Thoracic aorta (tissue), 2 donors: ENCODE results near the gene PAPLN. TPM values are rescaled to one million over a fixed set of nuclear protein-coding genes. Genes with fewer than 3 reads are reported as not detected.

Experiments used
- ATAC-seq: fragments of 150-250 bp; one replicate; pipeline ENCODE4 v1.8.0; 2017; ENCODE audit warnings: low read depth; ENCODE audit not compliant: insufficient number of reproducible peaks, low FRiP score
- DNase-seq: peaks from one replicate; pipeline ENCODE4 v3.0.0-alpha.2; 2020; ENCODE audit warnings: low spot score
- H3K27ac ChIP-seq, 2 donors: fragments of 200-600 bp; sonication (generic); 1 replicate in 1 of 2; 2 replicates in 1 of 2; pipeline ENCODE4 v1.5.1; 2016; ENCODE audit warnings: mild to moderate bottlenecking in 2 of 2, moderate library complexity in 2 of 2
- H3K27me3 ChIP-seq: fragments of 200-600 bp; sonication (generic); replicated peaks from 2 replicates; pipeline ENCODE4 v1.6.0; 2016; ENCODE audit warnings: mild to moderate bottlenecking; ENCODE audit not compliant: insufficient read depth
- H3K36me3 ChIP-seq: fragments of 200-600 bp; sonication (generic); one replicate; pipeline ENCODE4 v1.5.1; 2016
- H3K4me1 ChIP-seq, 2 donors: fragments of 200-600 bp; sonication (generic); 1 replicate in 1 of 2; 2 replicates in 1 of 2; pipeline versions ENCODE4 v1.5.1 to v1.6.0; 2016; ENCODE audit warnings: low read depth in 2 of 2, mild to moderate bottlenecking in 1 of 2; ENCODE audit not compliant: control insufficient read depth in 1 of 2
- H3K4me3 ChIP-seq: fragments of 200-600 bp; sonication (generic); 2 replicates; pipeline ENCODE4 v1.5.1; 2016; ENCODE audit warnings: mild to moderate bottlenecking
- H3K9me3 ChIP-seq: fragments of 200-600 bp; sonication (generic); 2 replicates; pipeline ENCODE4 v1.5.1; 2016
- total RNA-seq, 2 donors: library from RNA; depleted of rRNA; stranded (reverse); fragments of >200 nt; gene quantifications; one replicate each; pipeline versions ENCODE4 v1.1.0 to v1.2.3, GENCODE V29; 2016
- TF ChIP-seq, protein P1 (sequence below): fragments of 200-600 bp; sonication (generic); IDR thresholded peaks from one replicate; pipeline ENCODE4 v1.5.1; 2019; ENCODE audit warnings: antibody characterized with exemption

The PAPLN gene
- total RNA-seq, 2 donors from 2014 or later: 10.0 to 10.2 TPM

DNA sequence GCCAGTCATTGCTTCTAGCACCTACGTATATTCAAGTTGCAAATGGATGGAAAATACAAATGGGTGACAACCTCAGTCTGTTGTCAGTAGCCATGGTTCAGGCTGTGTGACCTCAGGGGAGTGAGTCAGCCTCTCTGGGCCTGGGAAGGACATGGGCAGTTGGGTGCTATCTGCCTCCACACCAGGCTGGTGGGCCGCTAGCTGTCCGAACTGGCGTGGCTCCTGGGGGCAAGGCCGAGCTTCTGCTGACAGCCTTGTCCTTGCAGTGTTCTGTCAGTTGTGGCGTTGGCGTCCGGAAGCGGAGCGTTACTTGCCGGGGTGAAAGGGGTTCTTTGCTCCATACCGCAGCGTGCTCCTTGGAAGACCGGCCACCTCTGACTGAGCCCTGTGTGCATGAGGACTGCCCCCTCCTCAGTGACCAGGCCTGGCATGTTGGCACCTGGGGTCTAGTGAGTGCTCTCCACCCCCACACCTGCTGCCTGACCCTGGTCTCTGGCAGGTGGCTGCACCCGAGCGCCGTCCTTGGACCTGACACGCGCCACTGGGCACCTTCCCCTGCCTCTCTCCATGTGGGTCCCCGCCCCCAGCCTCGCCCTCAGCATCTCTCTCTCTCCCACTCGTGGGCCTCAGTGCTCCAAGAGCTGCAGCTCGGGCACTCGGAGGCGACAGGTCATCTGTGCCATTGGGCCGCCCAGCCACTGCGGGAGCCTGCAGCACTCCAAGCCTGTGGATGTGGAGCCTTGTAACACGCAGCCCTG, 17.1 kb downstream of the PAPLN start:
- no peak for ATAC-seq
- Histone ChIP-seq H3K4me1 (no peaks in the 10 kb centered on the region), H3K9me3 (no peaks in the 10 kb centered on the region), H3K4me3 (no peak overlapping the region), H3K36me3 (no peaks in the 10 kb centered on the region), H3K27ac (no peak overlapping the region), H3K27me3 (no peaks in the 10 kb centered on the region)
- DNase-seq: no peak
- TF ChIP-seq, protein P1, sequence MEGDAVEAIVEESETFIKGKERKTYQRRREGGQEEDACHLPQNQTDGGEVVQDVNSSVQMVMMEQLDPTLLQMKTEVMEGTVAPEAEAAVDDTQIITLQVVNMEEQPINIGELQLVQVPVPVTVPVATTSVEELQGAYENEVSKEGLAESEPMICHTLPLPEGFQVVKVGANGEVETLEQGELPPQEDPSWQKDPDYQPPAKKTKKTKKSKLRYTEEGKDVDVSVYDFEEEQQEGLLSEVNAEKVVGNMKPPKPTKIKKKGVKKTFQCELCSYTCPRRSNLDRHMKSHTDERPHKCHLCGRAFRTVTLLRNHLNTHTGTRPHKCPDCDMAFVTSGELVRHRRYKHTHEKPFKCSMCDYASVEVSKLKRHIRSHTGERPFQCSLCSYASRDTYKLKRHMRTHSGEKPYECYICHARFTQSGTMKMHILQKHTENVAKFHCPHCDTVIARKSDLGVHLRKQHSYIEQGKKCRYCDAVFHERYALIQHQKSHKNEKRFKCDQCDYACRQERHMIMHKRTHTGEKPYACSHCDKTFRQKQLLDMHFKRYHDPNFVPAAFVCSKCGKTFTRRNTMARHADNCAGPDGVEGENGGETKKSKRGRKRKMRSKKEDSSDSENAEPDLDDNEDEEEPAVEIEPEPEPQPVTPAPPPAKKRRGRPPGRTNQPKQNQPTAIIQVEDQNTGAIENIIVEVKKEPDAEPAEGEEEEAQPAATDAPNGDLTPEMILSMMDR: no peak

DNA sequence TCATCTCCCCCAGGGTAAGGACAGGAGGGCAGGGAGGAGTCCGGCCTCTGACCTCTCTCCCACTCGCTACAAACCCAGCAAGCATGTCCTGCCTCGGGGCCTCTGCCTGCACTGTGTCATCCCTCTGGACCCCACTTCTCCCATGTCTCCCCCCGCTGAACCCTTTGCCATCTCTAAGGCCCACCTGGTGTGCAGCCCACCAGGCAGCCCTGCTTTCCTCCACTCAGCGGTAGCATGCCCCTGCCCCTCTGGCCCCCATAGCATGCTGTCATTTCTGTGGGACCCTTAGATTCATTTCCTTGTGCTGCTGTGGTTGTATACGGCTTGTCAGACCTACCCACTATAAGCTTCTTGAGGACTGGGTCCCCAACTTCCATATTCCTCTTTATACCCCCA, 17.7 kb downstream of the PAPLN start:
- Histone ChIP-seq H3K9me3 (no peaks in the 10 kb centered on the region), H3K27ac (no peak overlapping the region), H3K4me1 (no peaks in the 10 kb centered on the region), H3K27me3 (no peaks in the 10 kb centered on the region), H3K4me3 (no peak overlapping the region), H3K36me3 (no peaks in the 10 kb centered on the region)
- ATAC-seq (no peak), DNase-seq (no peak)
- TF ChIP-seq, protein P1: no peak

DNA sequence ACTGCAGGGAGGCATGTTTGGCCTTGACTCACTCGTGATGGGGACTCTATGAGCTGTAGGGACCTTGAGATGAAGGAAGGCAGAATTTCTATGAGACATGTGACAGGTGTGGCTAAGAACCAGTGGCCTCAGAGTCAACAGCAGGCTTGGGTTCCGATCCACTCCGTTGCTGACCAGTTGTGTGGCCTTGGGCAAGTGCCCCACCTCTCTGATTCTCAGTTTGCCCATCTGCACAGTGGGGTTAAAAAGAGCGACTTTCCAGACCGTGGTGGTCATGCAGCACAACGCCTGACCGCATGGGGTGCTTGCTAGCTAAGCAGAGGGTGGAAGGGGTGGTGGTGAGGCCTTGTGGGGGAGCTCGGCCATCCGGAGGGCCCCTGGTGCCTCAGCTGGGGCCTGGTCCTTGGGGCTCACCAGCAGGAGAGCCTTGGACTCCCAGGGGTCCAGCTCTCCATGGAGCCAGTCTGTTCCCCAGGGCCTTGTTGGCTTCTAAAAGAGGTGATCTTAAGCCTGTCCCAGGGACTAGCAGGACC, 18.5 kb downstream of the PAPLN start:
- H3K4me3 ChIP-seq: no peak overlapping the region
- no peaks in the 10 kb centered on the region for H3K27me3 ChIP-seq
- no peak for ATAC-seq
- H3K4me1 ChIP-seq: no peaks in the 10 kb centered on the region
- H3K27ac ChIP-seq: no peak overlapping the region
- no peaks in the 10 kb centered on the region for H3K9me3 ChIP-seq
- H3K36me3 ChIP-seq: no peaks in the 10 kb centered on the region
- TF ChIP-seq, protein P1: no peak
- no peak for DNase-seq

DNA sequence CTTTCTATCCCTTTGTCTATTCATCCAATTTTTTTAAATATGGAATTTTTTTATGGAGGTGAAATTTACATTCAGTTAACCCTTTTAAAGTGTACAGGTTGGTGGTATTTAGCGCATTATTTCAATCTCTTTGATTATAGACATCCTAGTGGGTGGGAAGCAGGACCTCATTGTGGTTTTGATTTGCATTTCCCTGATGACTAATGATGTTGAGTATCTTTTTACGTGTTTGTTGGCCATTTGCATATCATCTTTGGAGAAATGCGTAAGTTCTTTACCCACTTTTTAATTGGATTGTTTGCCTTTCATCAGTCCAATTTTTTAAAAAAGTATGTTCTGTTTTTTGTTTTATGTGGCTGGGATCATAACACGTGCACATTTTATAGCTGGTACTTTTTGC, 20.8 kb downstream of the PAPLN start:
- TF ChIP-seq, protein P1: no peak
- Histone ChIP-seq H3K4me1 (no peaks in the 10 kb centered on the region), H3K36me3 (no peaks in the 10 kb centered on the region), H3K9me3 (no peaks in the 10 kb centered on the region), H3K27me3 (no peaks in the 10 kb centered on the region), H3K27ac (no peak overlapping the region), H3K4me3 (no peak overlapping the region)
- no peak for ATAC-seq
- DNase-seq: no peak

DNA sequence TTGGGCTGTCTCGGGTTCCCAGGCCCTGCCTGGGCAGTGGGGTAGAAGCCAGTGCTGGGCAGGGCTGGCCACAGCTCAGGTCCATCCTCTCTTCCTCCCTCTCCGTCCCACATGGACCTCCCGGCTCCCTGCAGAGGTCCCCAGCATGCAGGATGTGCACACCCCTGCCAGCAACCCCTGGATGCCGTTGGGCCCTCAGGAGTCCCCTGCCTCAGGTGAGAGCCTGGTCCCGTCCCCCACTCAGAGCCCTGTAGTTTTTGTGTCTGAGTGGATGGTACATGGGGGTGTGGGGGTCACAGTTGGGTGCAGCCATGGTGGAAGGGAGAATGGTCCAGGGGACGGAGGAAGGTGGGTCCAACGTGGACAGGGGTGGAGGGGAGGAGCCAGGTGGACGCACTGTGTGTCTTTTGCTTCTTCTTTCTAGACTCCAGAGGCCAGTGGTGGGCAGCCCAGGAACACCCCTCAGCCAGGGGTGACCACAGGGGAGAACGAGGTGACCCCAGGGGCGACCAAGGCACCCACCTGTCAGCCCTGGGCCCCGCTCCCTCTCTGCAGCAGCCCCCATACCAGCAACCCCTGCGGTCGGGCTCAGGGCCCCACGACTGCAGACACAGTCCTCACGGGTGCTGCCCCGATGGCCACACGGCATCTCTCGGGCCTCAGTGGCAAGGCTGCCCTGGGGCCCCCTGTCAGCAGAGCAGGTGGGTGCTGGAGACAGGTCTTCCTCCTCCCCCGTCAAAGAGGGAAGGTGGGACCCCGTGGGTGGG, 21.7 kb downstream of the PAPLN start:
- TF ChIP-seq, protein P1: no peak
- no peak for ATAC-seq

More for the DNA sequence above, 21.7 kb downstream of the PAPLN start:
- no peak for DNase-seq
- Histone ChIP-seq H3K36me3 (no peaks in the 10 kb centered on the region), H3K27ac (no peak overlapping the region), H3K27me3 (no peaks in the 10 kb centered on the region), H3K4me3 (no peak overlapping the region), H3K9me3 (no peaks in the 10 kb centered on the region), H3K4me1 (no peaks in the 10 kb centered on the region)
